IMR-90 (cell line): Measurements from ENCODE around the gene UBE2J1. TPM values are rescaled to one million over a fixed set of nuclear protein-coding genes. Genes with fewer than 3 reads are reported as not detected.

Source experiments
- ATAC-seq: fragments of 200-7000 bp; cut with Tn5 transposase; 2 replicates; pipeline ENCODE4 v1.9.1; 2020; ENCODE audit warnings: low read depth, mild to moderate bottlenecking, moderate library complexity
- BruUV-seq: library from RNA; stranded (reverse); fragments of 400-500 nt; replicated peaks from 2 replicates; lab custom pipeline; 2021; lab: Mats Ljungman, UMichigan
- CTCF ChIA-PET: fragments of 300-600 bp; formaldehyde crosslinking; extraction: SDS; loops from one replicate; lab custom pipeline; 2021; ENCODE audit warnings: antibody characterized with exemption; lab: Yijun Ruan, JAX
- POLR2A ChIA-PET: fragments of 300-600 bp; sonication (Branson Sonifier 250); formaldehyde crosslinking; loops from one replicate; lab custom pipeline; 2022; ENCODE audit warnings: antibody characterized with exemption; ENCODE audit not compliant: unreplicated experiment; lab: Charles Lee
- DNase-seq: peaks from one replicate; pipeline ENCODE4 v3.0.0; 2013
- H2AFZ ChIP-seq: replicated peaks from 2 replicates; pipeline ENCODE3; 2013; ENCODE audit warnings: low read length, mild to moderate bottlenecking; ENCODE audit not compliant: poor library complexity
- H2AK5ac ChIP-seq: 2 replicates; pipeline ENCODE4 v1.6.1; 2013; ENCODE audit warnings: low read depth, low read length, inconsistent platforms
- H2AK9ac ChIP-seq: replicated peaks from 2 replicates; pipeline ENCODE3; 2013; ENCODE audit warnings: mild to moderate bottlenecking, low read depth, low read length, moderate library complexity; ENCODE audit not compliant: poor library complexity
- H2BK120ac ChIP-seq: 2 replicates; pipeline ENCODE4 v1.6.1; 2013; ENCODE audit warnings: low read depth, low read length, inconsistent platforms
- H2BK15ac ChIP-seq: 3 replicates; pipeline ENCODE4 v1.6.1; 2013; ENCODE audit warnings: low read depth, low read length, inconsistent platforms
- H2BK20ac ChIP-seq: 2 replicates; pipeline ENCODE4 v1.6.1; 2013; ENCODE audit warnings: low read depth, mild to moderate bottlenecking, inconsistent platforms, low read length, moderate library complexity
- H2BK5ac ChIP-seq: 2 replicates; pipeline ENCODE4 v1.6.1; 2013; ENCODE audit warnings: mild to moderate bottlenecking, low read depth, low read length, inconsistent platforms; ENCODE audit not compliant: poor library complexity, severe bottlenecking
- H3K14ac ChIP-seq: replicated peaks from 2 replicates; pipeline ENCODE4 v1.6.1; 2013; ENCODE audit warnings: low read depth, low read length, inconsistent platforms
- H3K18ac ChIP-seq: 2 replicates; pipeline ENCODE4 v1.6.1; 2013; ENCODE audit warnings: low read depth, low read length, control low read depth
- H3K23ac ChIP-seq: 2 replicates; pipeline ENCODE4 v1.6.1; 2013; ENCODE audit warnings: low read depth, low read length, inconsistent platforms
- H3K27ac ChIP-seq: 2 replicates; pipeline ENCODE4 v1.5.1; 2013; ENCODE audit warnings: mild to moderate bottlenecking, control low read depth, low read length; ENCODE audit not compliant: insufficient read depth
- H3K27me3 ChIP-seq: 2 replicates; pipeline ENCODE4 v1.6.1; 2013; ENCODE audit warnings: low read length; ENCODE audit not compliant: control insufficient read depth, insufficient read depth
- H3K36me3 ChIP-seq: 2 replicates; pipeline ENCODE4 v1.6.1; 2013; ENCODE audit warnings: low read length, mixed read lengths; ENCODE audit not compliant: control insufficient read depth, insufficient read depth
- H3K4ac ChIP-seq: 2 replicates; pipeline ENCODE4 v1.6.1; 2013; ENCODE audit warnings: low read depth, low read length, inconsistent platforms
- H3K4me1 ChIP-seq: 2 replicates; pipeline ENCODE4 v1.6.1; 2013; ENCODE audit warnings: low read length, mixed read lengths; ENCODE audit not compliant: control insufficient read depth, insufficient read depth
- H3K4me2 ChIP-seq: 2 replicates; pipeline ENCODE4 v1.6.1; 2013; ENCODE audit warnings: low read depth, mild to moderate bottlenecking, control low read depth, low read length, moderate library complexity
- H3K4me3 ChIP-seq: 2 replicates; pipeline ENCODE4 v1.5.1; 2013; ENCODE audit warnings: low read depth, mild to moderate bottlenecking, control low read depth, low read length, moderate library complexity; ENCODE audit not compliant: insufficient read depth
- H3K56ac ChIP-seq: 2 replicates; pipeline ENCODE4 v1.6.1; 2013; ENCODE audit warnings: low read length, inconsistent platforms; ENCODE audit not compliant: insufficient read depth; ENCODE audit errors: extremely low read depth
- H3K79me1 ChIP-seq, 2 experiments: 2 replicates each; pipeline ENCODE4 v1.6.1; 2013; ENCODE audit warnings: low read length in 2 of 2, inconsistent platforms in 1 of 2, low read depth in 1 of 2
- H3K9ac ChIP-seq: 2 replicates; pipeline ENCODE4 v1.6.1; 2013; ENCODE audit warnings: low read depth, low read length, control low read depth
- H3K9me1 ChIP-seq: 2 replicates; pipeline ENCODE4 v1.6.1; 2013; ENCODE audit warnings: low read length, inconsistent platforms; ENCODE audit not compliant: insufficient read depth
- H3K9me3 ChIP-seq: 2 replicates; pipeline ENCODE4 v1.6.1; 2013; ENCODE audit warnings: low read length; ENCODE audit not compliant: control insufficient read depth, insufficient read depth
- H4K20me1 ChIP-seq: 2 replicates; pipeline ENCODE4 v1.6.1; 2013; ENCODE audit warnings: low read length, inconsistent platforms; ENCODE audit not compliant: insufficient read depth
- H4K5ac ChIP-seq: 2 replicates; pipeline ENCODE4 v1.6.1; 2013; ENCODE audit warnings: mild to moderate bottlenecking, low read depth, low read length, control low read depth
- H4K8ac ChIP-seq, 2 experiments: 2 replicates each; pipeline ENCODE4 v1.6.1; 2013; ENCODE audit warnings: low read depth in 2 of 2, low read length in 2 of 2, control low read depth in 1 of 2, inconsistent platforms in 1 of 2
- H4K91ac ChIP-seq: 2 replicates; pipeline ENCODE4 v1.6.1; 2013; ENCODE audit warnings: low read depth, low read length, inconsistent platforms; ENCODE audit not compliant: insufficient read depth
- MXI1 ChIP-seq: IDR thresholded peaks from 2 replicates; pipeline ENCODE4 v1.6.1; 2012; ENCODE audit warnings: low read depth, mild to moderate bottlenecking, low read length, moderate library complexity, borderline replicate concordance
- WGBS, 2 experiments: methylation state at CpG; one replicate each; pipeline versions ENCODE4 v1.1.5 to v1.1.7; 2013; ENCODE audit warnings: missing lambda C conversion rate in 2 of 2; ENCODE audit not compliant: insufficient read length in 1 of 2; ENCODE audit errors: extremely low coverage in 2 of 2; 5-methylcytosine and 5-hydroxymethylcytosine counted together
- dilution Hi-C: fragments of 300-500 bp; cut with HindIII; formaldehyde crosslinking; loops from one replicate; pipeline ENCODE4 v1.14.3; 2018; ENCODE audit warnings: low sequenced_read_pairs; ENCODE audit not compliant: unreplicated experiment
- in situ Hi-C: fragments of 300-500 bp; cut with MboI; formaldehyde crosslinking; loops from 3 replicates; pipeline ENCODE4 v1.14.3; 2019; ENCODE audit warnings: low sequenced_read_pairs, inconsistent platforms, mixed read lengths
- intact Hi-C: fragments of 100-400 bp; cut with micrococcal nuclease; formaldehyde crosslinking; loops from 2 replicates; pipeline ENCODE4 v1.10.0; 2022
- polyA plus RNA-seq, 3 experiments: library from polyadenylated mRNA; depleted of rRNA; stranded (reverse); fragments of >200 nt; gene quantifications; 2 replicates each; pipeline ENCODE4 v1.2.3, GENCODE V29; 2012; ENCODE audit warnings: low replicate concordance in 1 of 3
- total RNA-seq: library from RNA; depleted of rRNA; stranded (reverse); fragments of >200 nt; gene quantifications from 2 replicates; pipeline ENCODE4 v1.2.3, GENCODE V29; 2012
- TF ChIP-seq, protein P1 (sequence below): conservative IDR thresholded peaks from 2 replicates; pipeline ENCODE4 v1.5.1; 2012; ENCODE audit warnings: mild to moderate bottlenecking, low read depth, low read length, improper control_type of control experiment

UBE2J1 gene
- total and polyA plus RNA-seq, 2 of the 4 experiments (the other 2 are of a cell fraction) = 20.9 to 35.3 TPM

GRCh38 chr6:89299466-89299850, 53.1 kb downstream of the UBE2J1 start:
- DNase-seq (peak; percentile 24), ATAC-seq (no peak)
- H2AK5ac ChIP-seq = no peak overlapping the region
- peaks cover 17% of the 10 kb centered on the region for H3K27me3 ChIP-seq
- no peak overlapping the region for H4K8ac ChIP-seq
- no peak overlapping the region for H4K91ac ChIP-seq
- H3K4ac ChIP-seq = no peak overlapping the region
- peaks cover 5% of the 10 kb centered on the region; the same call in 1 of the 2 replicates for H4K20me1 ChIP-seq
- H3K56ac ChIP-seq = no peak overlapping the region
- ChIA-PET POLR2A (no interaction called here), CTCF (interaction anchor here (0.6 to 0.8 kb wide), 2 partner anchors 13 to 433 kb away, joined by 3 read pairs; no protein-coding TSS in a partner anchor)
- no peak overlapping the region for H2AFZ ChIP-seq
- no peak overlapping the region for H3K4me3 ChIP-seq
- no peak overlapping the region for H3K4me2 ChIP-seq
- H2AK9ac ChIP-seq = no peak overlapping the region
- H3K18ac ChIP-seq = no peak overlapping the region
- H3K27ac ChIP-seq = no peak overlapping the region
- no peak overlapping the region for H3K9ac ChIP-seq
- in situ Hi-C loops (no loop called here), dilution Hi-C loops (no loop called here), intact Hi-C loops (no loop called here)
- BruUV-seq = no TSS peak
- no peak overlapping the region for H2BK20ac ChIP-seq
- TF ChIP-seq, protein P1, sequence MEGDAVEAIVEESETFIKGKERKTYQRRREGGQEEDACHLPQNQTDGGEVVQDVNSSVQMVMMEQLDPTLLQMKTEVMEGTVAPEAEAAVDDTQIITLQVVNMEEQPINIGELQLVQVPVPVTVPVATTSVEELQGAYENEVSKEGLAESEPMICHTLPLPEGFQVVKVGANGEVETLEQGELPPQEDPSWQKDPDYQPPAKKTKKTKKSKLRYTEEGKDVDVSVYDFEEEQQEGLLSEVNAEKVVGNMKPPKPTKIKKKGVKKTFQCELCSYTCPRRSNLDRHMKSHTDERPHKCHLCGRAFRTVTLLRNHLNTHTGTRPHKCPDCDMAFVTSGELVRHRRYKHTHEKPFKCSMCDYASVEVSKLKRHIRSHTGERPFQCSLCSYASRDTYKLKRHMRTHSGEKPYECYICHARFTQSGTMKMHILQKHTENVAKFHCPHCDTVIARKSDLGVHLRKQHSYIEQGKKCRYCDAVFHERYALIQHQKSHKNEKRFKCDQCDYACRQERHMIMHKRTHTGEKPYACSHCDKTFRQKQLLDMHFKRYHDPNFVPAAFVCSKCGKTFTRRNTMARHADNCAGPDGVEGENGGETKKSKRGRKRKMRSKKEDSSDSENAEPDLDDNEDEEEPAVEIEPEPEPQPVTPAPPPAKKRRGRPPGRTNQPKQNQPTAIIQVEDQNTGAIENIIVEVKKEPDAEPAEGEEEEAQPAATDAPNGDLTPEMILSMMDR = 0 out of 2 replicates have a peak, but pooled peaks have one; percentile 13
- no peak for TF ChIP-seq MXI1
- H4K5ac ChIP-seq = no peak overlapping the region
- no peak overlapping the region for H3K23ac ChIP-seq
- no peak overlapping the region for H2BK15ac ChIP-seq
- H3K9me1 ChIP-seq = peaks cover 9% of the 10 kb centered on the region; the same call in 1 of the 2 replicates
- no CpG with 5 or more reads among the region's 7 CpGs for WGBS, 2 experiments
- peaks cover 9% of the 10 kb centered on the region for H3K4me1 ChIP-seq
- H3K36me3 ChIP-seq = no peaks in the 10 kb centered on the region
- no peak overlapping the region for H2BK120ac ChIP-seq
- no peak overlapping the region for H2BK5ac ChIP-seq
- no peaks in the 10 kb centered on the region; the same call in none of the 2 replicates for H3K9me3 ChIP-seq
- no peaks in the 10 kb centered on the region for H3K79me1 ChIP-seq
- H3K14ac ChIP-seq = no peak overlapping the region
